Smooth muscle cell (in vitro differentiated cells): Measurements from ENCODE around the gene FAIM. TPM values are rescaled to one million over a fixed set of nuclear protein-coding genes. Genes with fewer than 3 reads are reported as not detected.

Experiments used
- DNase-seq: peaks from one replicate; lab custom pipeline; 2025; ENCODE audit not compliant: unreplicated experiment; lab: John Stamatoyannopoulos, UW
- H2AFZ ChIP-seq: fragments of 200-600 bp; sonication (generic); 2 replicates; pipeline ENCODE4 v1.6.0; 2016; ENCODE audit warnings: antibody characterized with exemption, low read depth, mild to moderate bottlenecking
- H3F3A ChIP-seq: fragments of 200-600 bp; sonication (generic); 2 replicates; pipeline ENCODE4 v1.6.0; 2017; ENCODE audit warnings: antibody characterized with exemption, low read depth
- H3K27ac ChIP-seq: fragments of 200-600 bp; sonication (generic); 2 replicates; pipeline ENCODE4 v1.5.1; 2016; ENCODE audit warnings: low read depth, mild to moderate bottlenecking
- H3K27me3 ChIP-seq: fragments of 200-600 bp; sonication (generic); 2 replicates; pipeline ENCODE4 v1.6.1; 2016; ENCODE audit warnings: low read depth, mild to moderate bottlenecking
- H3K36me3 ChIP-seq: fragments of 200-600 bp; sonication (generic); 2 replicates; pipeline ENCODE4 v1.5.1; 2016; ENCODE audit warnings: low read depth
- H3K4me1 ChIP-seq: fragments of 200-600 bp; sonication (generic); 2 replicates; pipeline ENCODE4 v1.5.1; 2016; ENCODE audit warnings: low read depth
- H3K4me2 ChIP-seq: fragments of 200-600 bp; sonication (generic); 2 replicates; pipeline ENCODE4 v1.6.0; 2016; ENCODE audit warnings: mild to moderate bottlenecking
- H3K4me3 ChIP-seq: fragments of 200-600 bp; sonication (generic); 2 replicates; pipeline ENCODE4 v1.5.1; 2016; ENCODE audit warnings: mild to moderate bottlenecking
- H3K79me2 ChIP-seq: fragments of 200-600 bp; sonication (generic); 2 replicates; pipeline ENCODE4 v1.6.0; 2016; ENCODE audit warnings: low read depth, mild to moderate bottlenecking
- H3K9ac ChIP-seq: fragments of 200-600 bp; sonication (generic); 2 replicates; pipeline ENCODE4 v1.6.0; 2016; ENCODE audit warnings: low read depth
- H3K9me3 ChIP-seq: fragments of 200-600 bp; sonication (generic); replicated peaks from 2 replicates; pipeline ENCODE4 v1.5.1; 2016; ENCODE audit warnings: low read depth
- H4K20me1 ChIP-seq: fragments of 200-600 bp; sonication (generic); 2 replicates; pipeline ENCODE4 v1.6.0; 2016; ENCODE audit warnings: low read depth
- CTCF ChIP-seq: fragments of 200-600 bp; sonication (generic); IDR thresholded peaks from 2 replicates; pipeline ENCODE4 v1.5.1; 2017; ENCODE audit warnings: borderline replicate concordance, mild to moderate bottlenecking, antibody characterized with exemption; ENCODE audit not compliant: insufficient read depth, poor library complexity, severe bottlenecking
- WGBS: methylation state at CpG from one replicate; pipeline ENCODE4 v1.1.7; 2016; ENCODE audit warnings: low lambda C conversion rate; 5-methylcytosine and 5-hydroxymethylcytosine counted together
- polyA plus RNA-seq: library from polyadenylated mRNA; unstranded; fragments of >200 nt; fragmentation: Nextera tagmentation; extraction: Ambion mirVana; gene quantifications from 2 replicates; pipeline ENCODE4 v1.2.1, GENCODE V29; 2016
- total RNA-seq: library from RNA; depleted of rRNA; stranded (reverse); fragments of >200 nt; gene quantifications from 2 replicates; pipeline ENCODE4 v1.2.3, GENCODE V29; 2014

FAIM gene
- total and polyA plus RNA-seq, 2 experiments from 2014 or later: 6.4 to 7.2 TPM

GRCh38 chr3:138649134-138649533 is 40.6 kb downstream of the FAIM start:
- DNase-seq: no peak
- TF ChIP-seq CTCF: no peak
- H2AFZ ChIP-seq: no peak overlapping the region
- H3K9ac ChIP-seq: no peak overlapping the region
- H3K9me3 ChIP-seq: peaks cover 7% of the 10 kb centered on the region
- H3F3A ChIP-seq: no peaks in the 10 kb centered on the region
- H3K27ac ChIP-seq: no peak overlapping the region
- H4K20me1 ChIP-seq: no peaks in the 10 kb centered on the region
- no peak overlapping the region for H3K4me3 ChIP-seq
- WGBS: 97% methylated on average over 5 of the region's 5 CpGs
- H3K4me2 ChIP-seq: no peak overlapping the region
- H3K79me2 ChIP-seq: no peaks in the 10 kb centered on the region
- no peaks in the 10 kb centered on the region for H3K4me1 ChIP-seq
- no peaks in the 10 kb centered on the region for H3K36me3 ChIP-seq
- no peaks in the 10 kb centered on the region for H3K27me3 ChIP-seq

- Histone ChIP-seq H3K4me1 (no peaks in the 10 kb centered on the region), H3F3A (no peaks in the 10 kb centered on the region), H3K27me3 (no peaks in the 10 kb centered on the region), H3K4me3 (no peak overlapping the region), H3K36me3 (no peaks in the 10 kb centered on the region), H3K9ac (no peak overlapping the region), H3K79me2 (no peaks in the 10 kb centered on the region), H3K4me2 (no peak overlapping the region), H2AFZ (no peak overlapping the region), H3K27ac (no peak overlapping the region), H3K9me3 (no peaks in the 10 kb centered on the region), H4K20me1 (no peaks in the 10 kb centered on the region)
- TF ChIP-seq CTCF: no peak
- DNase-seq: no peak
Observed at GRCh38 chr3:138653567-138653966, 45.0 kb downstream of the FAIM start.

- no peak for TF ChIP-seq CTCF
- Histone ChIP-seq H2AFZ (no peak overlapping the region), H3K4me2 (no peak overlapping the region)
Observed at GRCh38 chr3:138657508-138657907, 48.9 kb downstream of the FAIM start.

GRCh38 chr3:138668107-138668506 is 59.5 kb downstream of the FAIM start:
- H3F3A ChIP-seq: no peaks in the 10 kb centered on the region
- H4K20me1 ChIP-seq: no peaks in the 10 kb centered on the region
- WGBS: 82% methylated on average over 1 of the region's 1 CpG
- TF ChIP-seq CTCF: no peak
- H3K79me2 ChIP-seq: no peaks in the 10 kb centered on the region
- H3K9me3 ChIP-seq: no peaks in the 10 kb centered on the region
- no peaks in the 10 kb centered on the region for H3K36me3 ChIP-seq
- H3K27ac ChIP-seq: no peak overlapping the region
- H3K4me3 ChIP-seq: no peak overlapping the region
- H3K4me2 ChIP-seq: no peak overlapping the region
- DNase-seq: no peak
- no peaks in the 10 kb centered on the region for H3K27me3 ChIP-seq
- H3K4me1 ChIP-seq: peaks cover 3% of the 10 kb centered on the region
- no peak overlapping the region for H2AFZ ChIP-seq
- H3K9ac ChIP-seq: no peak overlapping the region

More at GRCh38 chr3:138657508-138657907, 48.9 kb downstream of the FAIM start:
- Histone ChIP-seq H3K27ac (no peak overlapping the region), H3K79me2 (no peaks in the 10 kb centered on the region), H3K27me3 (no peaks in the 10 kb centered on the region), H4K20me1 (no peaks in the 10 kb centered on the region), H3K4me3 (no peak overlapping the region), H3K36me3 (no peaks in the 10 kb centered on the region), H3K9me3 (no peaks in the 10 kb centered on the region), H3K9ac (no peak overlapping the region), H3K4me1 (no peaks in the 10 kb centered on the region), H3F3A (no peaks in the 10 kb centered on the region)
- 93% methylated on average over 2 of the region's 2 CpGs for WGBS
- no peak for DNase-seq
